ENCODE measurements around the gene BCOR. TPM values are rescaled to one million over a fixed set of nuclear protein-coding genes. Genes with fewer than 3 reads are reported as not detected.

Gene BCOR
- total RNA-seq, 3 donors from 2014 or later, result 53.4 to 58.5 (median 54.5) TPM

DNA sequence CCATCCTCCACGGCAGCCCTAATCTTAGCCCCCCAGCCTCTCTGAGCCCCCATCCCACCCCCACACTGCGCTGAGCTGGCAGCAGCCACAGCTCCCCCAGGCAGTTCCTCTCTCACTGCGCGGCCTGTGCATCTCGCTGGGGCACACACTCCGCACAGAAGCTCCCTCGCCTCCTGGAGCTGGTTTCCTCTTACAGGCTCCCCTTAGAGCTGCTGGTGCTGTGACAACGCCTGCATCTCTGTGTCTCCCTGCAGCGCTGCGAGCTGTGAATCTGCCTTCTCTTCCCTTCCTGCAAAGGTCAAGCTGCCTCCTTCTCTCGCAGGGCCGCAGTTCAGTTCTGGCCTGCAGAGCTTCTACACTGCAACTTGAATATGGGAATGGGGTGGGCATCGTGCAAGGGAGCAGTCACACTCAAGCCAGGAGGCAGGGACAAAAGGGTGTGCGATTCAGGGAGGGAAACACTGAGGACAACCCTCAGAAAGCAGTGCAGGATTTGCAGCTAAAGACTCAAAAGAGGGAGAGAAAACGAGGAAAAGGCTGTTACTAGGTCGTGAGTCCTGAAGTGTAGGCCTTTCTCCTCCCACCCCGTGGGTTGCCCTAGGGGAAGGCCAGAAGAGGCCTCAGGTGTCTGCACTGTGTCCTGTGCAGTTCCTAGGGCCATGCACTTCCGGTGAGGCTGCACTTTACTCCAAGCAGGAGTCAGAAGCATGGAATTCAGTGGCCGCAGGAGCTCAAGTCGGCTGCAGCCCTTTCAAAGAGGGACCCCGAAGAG lies 87.0 kb downstream of the BCOR start:
- peaks cover 31% of the 10 kb centered on the region for H3K27me3 Mint-ChIP-seq (ENCODE audit: low read depth)
- no peaks in the 10 kb centered on the region for H3K9me3 Mint-ChIP-seq
- DNase-seq, result no peak
- H3K4me1 Mint-ChIP-seq (ENCODE audit: low read depth), result peaks cover 29% of the 10 kb centered on the region
- H3K36me3 Mint-ChIP-seq (ENCODE audit: insufficient read depth), result no peaks in the 10 kb centered on the region
- no peak overlapping the region for H3K4me3 Mint-ChIP-seq
- no peak for ATAC-seq

DNA sequence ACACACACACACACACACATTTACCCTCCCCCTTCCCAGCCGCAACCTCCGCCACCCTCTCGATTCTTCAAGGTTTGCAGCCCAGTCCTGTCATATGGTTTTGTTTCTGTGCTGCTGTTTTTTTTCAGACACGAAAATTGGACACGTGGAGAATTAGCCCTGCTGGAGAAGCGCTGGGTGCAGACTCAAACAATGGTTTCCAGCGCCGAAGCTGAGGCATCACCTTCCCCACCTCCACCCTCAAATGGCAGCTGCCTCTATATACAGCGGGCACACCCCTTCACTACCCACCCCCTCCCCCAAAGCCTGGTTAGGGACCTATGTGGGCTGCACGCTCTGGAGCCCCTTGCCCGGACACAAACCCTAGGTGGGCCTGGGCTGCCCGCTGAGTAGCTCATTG lies 87.9 kb downstream of the BCOR start:
- ATAC-seq, result no peak
- H3K27me3 Mint-ChIP-seq (ENCODE audit: low read depth), result peaks cover 33% of the 10 kb centered on the region

DNA sequence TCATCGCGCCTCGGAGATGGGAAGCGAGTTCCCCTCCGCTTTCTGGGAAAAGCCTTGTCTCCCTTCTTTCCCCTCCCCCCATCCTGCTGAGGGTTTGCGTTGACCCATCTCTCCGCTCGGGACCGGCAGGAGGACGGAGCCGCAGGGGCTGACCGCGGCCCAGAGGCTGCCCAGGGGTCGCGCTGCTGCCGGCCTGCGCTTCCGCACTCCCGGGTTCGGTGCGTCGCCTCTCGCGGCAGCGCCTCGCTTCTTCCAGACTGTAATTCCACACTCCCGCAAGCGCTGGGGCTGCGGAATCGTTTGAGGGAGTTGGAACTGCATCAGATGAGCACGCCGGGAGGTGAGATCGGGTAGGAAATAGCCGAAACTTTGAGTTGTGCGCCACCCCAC lies 88.3 kb downstream of the BCOR start:
- Mint-ChIP-seq H3K4me1 (ENCODE audit: low read depth) (peaks cover 29% of the 10 kb centered on the region), H3K4me3 (no peak overlapping the region), H3K36me3 (ENCODE audit: insufficient read depth) (no peaks in the 10 kb centered on the region), H3K27me3 (ENCODE audit: low read depth) (peaks cover 33% of the 10 kb centered on the region), H3K9me3 (no peaks in the 10 kb centered on the region)
- DNase-seq (no peak), ATAC-seq (no peak)

More for the DNA sequence above, 87.9 kb downstream of the BCOR start:
- Mint-ChIP-seq H3K4me3 (peak overlapping the region; percentile 45), H3K4me1 (ENCODE audit: low read depth) (peaks cover 29% of the 10 kb centered on the region), H3K9me3 (no peaks in the 10 kb centered on the region), H3K36me3 (ENCODE audit: insufficient read depth) (no peaks in the 10 kb centered on the region)
- DNase-seq, result no peak

DNA sequence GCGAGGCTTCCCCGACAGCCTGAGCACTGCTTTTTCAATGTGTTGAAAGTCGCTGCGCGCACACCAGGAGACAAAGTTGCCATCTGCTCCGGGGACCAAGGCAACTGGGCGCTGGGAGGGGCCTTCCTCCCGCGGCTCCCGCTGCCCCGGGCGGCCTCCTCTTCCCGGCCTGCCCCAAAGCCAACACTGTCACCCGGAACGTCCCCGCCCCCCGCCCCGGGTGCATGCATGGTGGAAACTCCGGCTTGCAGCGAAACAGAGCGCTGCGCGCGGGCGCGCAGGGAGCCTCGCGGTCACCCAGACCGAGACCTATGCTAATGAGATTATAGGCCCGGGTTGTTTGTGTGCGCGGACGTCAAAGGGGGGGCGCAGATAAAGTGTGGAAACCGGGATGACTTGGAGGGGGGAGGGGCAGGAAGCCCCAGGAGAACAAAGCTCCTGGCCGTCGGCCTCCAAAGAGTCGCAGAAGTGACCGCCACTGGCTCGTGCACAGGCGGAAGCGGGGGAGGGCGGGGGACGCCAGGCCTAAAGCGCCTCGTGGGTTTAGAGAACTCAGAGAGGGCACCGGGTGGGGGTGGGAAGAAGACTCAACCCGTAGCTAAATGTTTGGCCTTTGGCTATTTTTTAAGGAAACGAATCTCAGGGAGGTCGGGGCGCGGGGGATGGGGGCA lies 88.8 kb downstream of the BCOR start:
- no peaks in the 10 kb centered on the region for H3K36me3 Mint-ChIP-seq (ENCODE audit: insufficient read depth)
- peaks cover 29% of the 10 kb centered on the region for H3K4me1 Mint-ChIP-seq (ENCODE audit: low read depth)
- peaks cover 36% of the 10 kb centered on the region for H3K27me3 Mint-ChIP-seq (ENCODE audit: low read depth)
- H3K4me3 Mint-ChIP-seq, result peak overlapping the region; percentile 51
- no peaks in the 10 kb centered on the region for H3K9me3 Mint-ChIP-seq
- peak; percentile 21 to 33 for ATAC-seq
- DNase-seq, result no peak

DNA sequence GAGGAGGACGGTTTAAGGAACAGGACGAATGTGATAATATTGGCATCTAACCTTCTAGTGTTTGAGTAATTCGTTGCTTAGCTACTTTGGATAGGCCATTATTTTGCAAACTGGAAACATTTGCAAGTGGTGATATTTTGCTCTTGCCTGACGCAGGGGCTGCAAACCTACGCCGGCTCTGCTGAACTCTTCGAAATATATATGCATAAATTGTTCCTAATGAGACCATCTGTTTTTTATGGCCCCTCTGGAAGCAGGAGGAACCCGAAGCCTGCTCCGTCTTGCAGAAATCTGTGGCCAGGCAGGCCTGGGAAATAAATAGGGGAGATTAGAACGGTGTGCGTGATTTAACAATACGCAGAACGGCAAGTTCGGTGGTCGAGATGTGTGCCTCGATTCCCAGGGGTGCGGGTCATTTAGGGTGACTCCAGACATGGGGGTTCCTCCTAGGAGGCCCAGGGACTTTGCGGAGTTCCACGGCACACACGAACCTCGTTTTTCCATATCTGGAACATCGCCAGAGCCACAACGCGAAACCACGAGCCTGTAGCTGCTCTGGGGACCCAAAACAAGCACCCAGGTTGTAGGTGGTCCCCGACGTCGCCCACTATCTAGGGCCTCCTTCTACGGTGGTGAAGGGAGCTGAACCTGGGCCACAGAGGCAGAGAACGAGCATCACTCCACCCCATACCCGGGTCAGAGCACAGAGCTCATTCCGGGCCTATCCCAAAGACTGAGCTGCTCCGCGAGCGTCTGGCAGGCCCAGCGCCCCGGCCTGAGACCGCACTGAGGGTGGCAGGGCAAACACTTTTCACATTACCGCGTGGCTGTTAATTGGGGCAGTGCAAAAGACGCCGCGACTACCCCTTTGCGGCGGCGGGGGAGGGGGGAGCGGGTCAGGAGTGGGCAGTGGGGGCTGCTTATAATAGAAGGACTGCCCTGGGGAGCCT lies 89.7 kb downstream of the BCOR start:
- Mint-ChIP-seq H3K4me3 (no peak overlapping the region), H3K27me3 (ENCODE audit: low read depth) (peaks cover 39% of the 10 kb centered on the region), H3K4me1 (ENCODE audit: low read depth) (peaks cover 29% of the 10 kb centered on the region)

DNA sequence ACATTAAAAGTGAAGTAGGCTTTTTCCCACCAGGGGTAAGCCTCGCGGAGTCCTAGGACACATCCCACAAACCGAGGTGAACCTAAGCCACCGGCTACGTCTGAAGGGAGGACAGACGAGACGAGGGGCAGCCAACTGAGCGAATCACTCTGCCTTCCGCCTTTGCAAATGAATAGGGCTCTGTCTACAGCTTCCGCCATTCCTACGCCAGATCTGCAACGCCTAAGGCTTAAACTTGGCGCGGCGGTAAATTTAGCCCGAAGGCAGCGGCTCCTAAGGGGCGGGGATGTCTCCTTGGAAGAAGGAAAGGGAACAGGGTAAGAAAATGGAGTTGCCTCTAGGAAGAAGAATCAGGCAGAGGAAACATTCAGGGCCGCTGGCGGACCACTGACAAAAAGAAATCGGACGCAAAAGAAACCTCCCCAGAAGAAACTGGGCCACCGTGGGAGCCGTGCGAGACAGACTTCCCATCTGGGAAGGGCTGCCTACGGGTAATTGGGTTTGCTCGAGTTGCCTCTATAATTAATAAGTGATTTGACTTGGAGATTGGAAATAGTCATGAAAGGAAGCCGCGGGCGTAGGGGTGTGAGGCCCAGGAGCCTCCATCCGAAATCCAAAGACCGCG lies 90.5 kb downstream of the BCOR start:
- no peak for DNase-seq
- H3K4me3 Mint-ChIP-seq, result no peak overlapping the region
- ATAC-seq, result no peak
- peaks cover 39% of the 10 kb centered on the region for H3K27me3 Mint-ChIP-seq (ENCODE audit: low read depth)
- no peaks in the 10 kb centered on the region for H3K9me3 Mint-ChIP-seq
- no peaks in the 10 kb centered on the region for H3K36me3 Mint-ChIP-seq (ENCODE audit: insufficient read depth)
- peaks cover 27% of the 10 kb centered on the region for H3K4me1 Mint-ChIP-seq (ENCODE audit: low read depth)

More for the DNA sequence above, 89.7 kb downstream of the BCOR start:
- H3K36me3 Mint-ChIP-seq (ENCODE audit: insufficient read depth), result no peaks in the 10 kb centered on the region
- no peaks in the 10 kb centered on the region for H3K9me3 Mint-ChIP-seq
- ATAC-seq (no peak), DNase-seq (no peak)

DNA sequence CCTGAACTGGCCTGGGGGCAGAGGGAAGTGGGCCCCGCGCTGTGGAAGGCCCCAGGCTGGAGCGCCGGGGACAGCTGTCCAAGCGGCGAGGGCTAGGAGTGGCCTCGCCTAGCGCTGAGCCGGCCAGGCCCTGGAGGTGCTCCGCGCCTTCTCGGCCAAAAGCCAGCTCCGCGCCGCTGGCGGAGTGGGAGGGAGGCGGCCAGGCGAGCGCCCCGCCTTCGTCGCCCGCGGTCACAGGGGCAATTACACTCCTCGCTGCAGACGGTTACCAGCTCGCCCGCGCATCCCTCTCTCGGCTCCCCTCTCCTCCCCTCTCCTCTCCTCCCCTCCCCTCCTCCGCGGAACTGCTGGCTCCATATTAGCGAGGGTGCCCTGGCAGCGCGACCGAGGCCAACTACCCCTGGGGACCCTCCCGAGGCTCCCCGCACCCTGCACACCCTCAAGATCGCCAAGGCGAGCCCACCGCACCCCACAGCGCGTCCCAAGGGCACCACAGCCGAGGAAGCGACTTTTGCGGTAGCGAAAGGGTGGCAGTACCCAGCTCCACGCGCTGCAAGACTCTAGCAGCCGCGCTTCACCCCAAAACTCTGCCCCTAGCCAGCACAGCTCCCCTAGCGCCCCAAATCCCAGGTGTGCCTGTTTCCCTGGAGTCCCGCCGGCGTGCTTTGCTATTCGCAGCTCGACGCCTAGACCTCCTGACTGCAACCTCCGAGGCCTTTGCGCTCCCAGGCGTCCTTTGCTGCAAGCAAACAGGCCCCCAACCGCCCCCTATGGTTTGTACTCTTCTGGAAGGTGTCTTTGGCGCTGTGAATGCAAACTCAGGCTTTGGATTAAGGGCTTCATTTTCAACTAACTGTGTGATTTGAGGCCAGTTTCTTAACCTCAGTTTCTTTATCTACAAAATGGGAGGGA lies 91.4 kb downstream of the BCOR start:
- Mint-ChIP-seq H3K4me1 (ENCODE audit: low read depth) (peaks cover 24% of the 10 kb centered on the region), H3K4me3 (peak overlapping the region; percentile 29), H3K36me3 (ENCODE audit: insufficient read depth) (no peaks in the 10 kb centered on the region), H3K27me3 (ENCODE audit: low read depth) (peaks cover 40% of the 10 kb centered on the region), H3K9me3 (no peaks in the 10 kb centered on the region)
- DNase-seq, result peak; percentile 39
- ATAC-seq, result peak; percentile 46 to 53

DNA sequence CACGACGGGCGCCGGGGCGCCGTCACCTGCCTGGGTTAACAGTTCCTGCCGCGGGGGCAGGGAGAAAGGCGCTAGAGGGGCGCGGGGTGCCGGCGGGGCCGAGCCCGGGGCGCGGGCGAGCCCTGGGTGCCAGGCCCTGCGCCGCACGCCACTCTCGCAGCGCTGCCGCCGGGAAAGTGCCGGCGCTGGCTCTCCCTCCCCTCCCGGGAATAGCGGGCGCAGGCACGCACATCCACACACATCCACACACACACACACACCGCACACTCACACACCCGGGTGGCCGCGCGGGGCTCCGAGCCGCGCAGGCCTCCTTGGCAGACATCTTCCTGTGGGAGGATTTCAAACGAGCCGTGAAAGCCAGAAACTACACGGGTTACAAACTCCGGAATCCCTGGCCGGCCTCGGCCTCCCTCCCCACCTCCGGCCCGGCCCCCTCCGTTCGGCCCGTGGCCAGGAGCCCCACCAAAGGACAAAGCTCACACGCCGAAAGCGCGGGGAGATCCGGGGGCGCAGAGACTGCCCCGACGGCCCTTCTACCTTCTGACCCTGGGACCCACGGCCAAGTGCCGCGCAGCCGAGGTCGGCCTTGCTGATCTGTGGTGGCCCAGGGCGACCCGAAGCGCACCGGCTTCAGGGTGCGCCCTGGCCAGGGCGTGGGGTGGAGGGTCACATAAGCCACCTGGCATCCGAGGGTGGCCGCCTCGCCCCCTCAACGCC lies 92.3 kb downstream of the BCOR start:
- no peaks in the 10 kb centered on the region for H3K36me3 Mint-ChIP-seq (ENCODE audit: insufficient read depth)
- no peak for DNase-seq
- peak overlapping the region; percentile 63 for H3K4me3 Mint-ChIP-seq
- H3K9me3 Mint-ChIP-seq, result no peaks in the 10 kb centered on the region
- H3K4me1 Mint-ChIP-seq (ENCODE audit: low read depth), result peaks cover 16% of the 10 kb centered on the region
- H3K27me3 Mint-ChIP-seq (ENCODE audit: low read depth), result peaks cover 33% of the 10 kb centered on the region
- peak; percentile 15 to 25 for ATAC-seq

DNA sequence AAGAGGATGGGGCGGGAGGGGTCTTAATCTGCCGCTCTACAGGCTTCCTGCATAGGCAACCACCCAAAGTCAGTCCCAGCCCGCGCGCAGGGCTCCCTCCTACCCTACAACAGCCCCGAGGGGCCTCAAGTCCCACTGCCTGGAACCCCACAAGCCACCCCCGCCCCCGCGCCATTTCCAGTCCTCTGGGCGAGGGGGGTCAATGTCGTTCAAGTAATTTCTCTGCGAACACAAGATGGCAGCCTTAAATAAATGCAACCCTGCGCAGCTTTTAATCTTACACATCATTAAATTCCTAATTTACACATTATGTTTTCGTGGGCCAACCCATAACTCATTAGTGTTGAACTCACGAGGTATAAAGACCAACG lies 92.9 kb downstream of the BCOR start:
- Mint-ChIP-seq H3K9me3 (no peaks in the 10 kb centered on the region), H3K27me3 (ENCODE audit: low read depth) (peaks cover 30% of the 10 kb centered on the region), H3K4me3 (no peak overlapping the region), H3K4me1 (ENCODE audit: low read depth) (peaks cover 12% of the 10 kb centered on the region), H3K36me3 (ENCODE audit: insufficient read depth) (no peaks in the 10 kb centered on the region)
- ATAC-seq (no peak), DNase-seq (no peak)

DNA sequence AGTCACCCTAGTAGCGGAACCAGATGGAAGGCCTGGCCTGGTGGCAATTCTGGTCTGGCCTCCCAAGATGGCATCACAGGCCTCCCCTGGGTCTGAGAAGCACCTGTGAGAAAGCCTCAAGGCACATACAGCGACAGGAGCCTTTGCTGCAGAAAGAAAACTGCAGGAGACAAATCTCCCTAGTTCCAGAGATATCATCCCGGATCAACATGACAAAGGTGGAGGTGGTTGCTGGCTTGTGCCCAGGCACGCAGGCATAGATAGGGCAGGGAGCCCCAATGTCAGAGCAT lies 93.6 kb downstream of the BCOR start:
- Mint-ChIP-seq H3K4me3 (no peak overlapping the region), H3K27me3 (ENCODE audit: low read depth) (peaks cover 28% of the 10 kb centered on the region), H3K4me1 (ENCODE audit: low read depth) (peaks cover 9% of the 10 kb centered on the region), H3K9me3 (no peaks in the 10 kb centered on the region), H3K36me3 (ENCODE audit: insufficient read depth) (no peaks in the 10 kb centered on the region)
- ATAC-seq (no peak), DNase-seq (no peak)

DNA sequence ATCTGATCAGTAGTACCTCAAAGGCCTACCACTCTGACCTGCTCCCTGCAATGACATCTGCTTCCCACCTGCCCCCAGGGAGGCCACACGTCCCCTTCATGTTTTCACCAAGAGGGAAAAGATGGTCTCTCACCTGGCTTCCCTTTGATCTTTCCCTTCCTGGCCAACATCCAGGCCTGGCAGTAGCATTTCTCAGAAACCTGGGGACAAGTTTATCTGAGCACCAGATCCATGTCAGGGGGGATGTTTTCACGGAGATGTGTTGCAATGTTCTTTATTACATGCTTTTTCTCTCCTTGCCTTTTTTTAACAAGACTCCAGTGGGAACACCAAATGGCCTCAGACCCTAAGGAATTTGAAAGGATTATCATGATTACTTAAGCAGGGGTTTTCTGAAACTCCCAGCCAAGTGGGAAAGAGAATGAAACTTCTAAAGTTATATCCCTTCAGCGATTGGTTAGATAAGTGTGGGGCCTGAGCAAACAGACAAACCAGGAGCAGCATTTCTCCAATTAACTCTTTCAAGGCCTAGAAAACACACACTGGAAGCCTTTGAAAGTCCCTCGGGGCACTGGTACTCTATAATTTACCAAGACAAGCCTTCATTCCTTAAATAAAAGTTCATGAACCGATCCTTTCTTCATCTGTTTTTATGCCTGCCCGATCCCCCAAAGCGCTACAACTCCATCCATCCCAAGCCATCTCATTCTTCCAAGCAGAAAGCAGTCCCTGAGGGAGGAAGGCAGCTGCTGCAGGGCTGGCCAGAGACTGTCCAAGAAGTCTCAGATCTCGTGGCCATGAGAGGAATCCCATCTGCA lies 94.1 kb downstream of the BCOR start:
- Mint-ChIP-seq H3K4me3 (no peak overlapping the region), H3K27me3 (ENCODE audit: low read depth) (peaks cover 28% of the 10 kb centered on the region), H3K4me1 (ENCODE audit: low read depth) (peaks cover 6% of the 10 kb centered on the region), H3K9me3 (no peaks in the 10 kb centered on the region), H3K36me3 (ENCODE audit: insufficient read depth) (no peaks in the 10 kb centered on the region)
- DNase-seq (no peak), ATAC-seq (no peak)

DNA sequence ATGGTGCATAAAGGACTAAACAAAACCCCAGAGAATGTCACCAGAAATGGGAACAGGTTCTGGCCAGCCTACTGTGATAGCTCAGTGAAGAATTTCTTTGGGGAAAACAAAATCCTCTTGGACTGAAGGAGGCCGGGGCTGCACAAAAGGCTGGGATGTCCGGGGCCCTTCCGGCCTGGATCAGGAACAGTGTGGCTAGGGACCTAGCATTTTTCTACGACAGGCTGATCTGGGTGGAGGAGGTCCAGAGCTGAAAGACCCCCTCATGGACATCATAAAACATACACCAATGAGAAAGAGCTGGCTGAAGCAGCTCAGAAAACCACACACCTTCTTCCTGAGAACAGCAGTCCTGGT lies 94.7 kb downstream of the BCOR start:
- no peak for DNase-seq
- peaks cover 6% of the 10 kb centered on the region for H3K4me1 Mint-ChIP-seq (ENCODE audit: low read depth)
- no peak for ATAC-seq
- H3K27me3 Mint-ChIP-seq (ENCODE audit: low read depth), result peaks cover 26% of the 10 kb centered on the region
- H3K36me3 Mint-ChIP-seq (ENCODE audit: insufficient read depth), result no peaks in the 10 kb centered on the region
- H3K4me3 Mint-ChIP-seq, result no peak overlapping the region
- H3K9me3 Mint-ChIP-seq, result no peaks in the 10 kb centered on the region
